CD4-positive, alpha-beta T cell treated with Interleukin-17A for 4 hours (primary cell): ENCODE measurements around the gene CD151.

Experiments used
- DNase-seq: peaks from one replicate; pipeline ENCODE4 v3.0.0-alpha.2; 2020; ENCODE audit warnings: mixed read lengths

CD151 gene

DNA sequence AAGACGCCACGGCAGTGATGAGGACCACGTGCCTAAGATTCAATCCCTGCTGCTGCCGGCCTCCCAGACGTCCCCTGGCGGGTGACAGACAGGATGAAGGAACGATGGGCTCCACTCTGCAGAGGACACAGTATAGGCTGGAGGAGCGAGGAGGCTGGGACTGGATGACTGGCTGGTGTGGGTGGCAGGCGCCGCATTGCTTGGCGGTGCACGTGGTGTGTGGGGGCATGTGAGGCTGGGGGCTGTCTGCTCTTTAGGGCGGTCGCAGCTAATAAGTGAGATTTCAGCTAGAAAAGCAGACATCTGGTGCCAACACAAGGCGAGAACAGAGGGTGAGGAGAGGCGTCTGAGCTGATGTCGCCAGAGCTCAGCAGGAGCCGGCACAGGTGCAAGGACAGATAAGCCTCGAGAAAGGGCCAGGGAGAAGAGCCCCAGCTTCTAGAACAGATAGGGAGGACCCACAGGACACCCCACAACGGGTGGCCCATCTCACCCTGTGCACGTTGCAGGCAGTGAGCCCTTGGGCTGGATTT lies 43.1 kb downstream of the CD151 start:
- no peak for DNase-seq

DNA sequence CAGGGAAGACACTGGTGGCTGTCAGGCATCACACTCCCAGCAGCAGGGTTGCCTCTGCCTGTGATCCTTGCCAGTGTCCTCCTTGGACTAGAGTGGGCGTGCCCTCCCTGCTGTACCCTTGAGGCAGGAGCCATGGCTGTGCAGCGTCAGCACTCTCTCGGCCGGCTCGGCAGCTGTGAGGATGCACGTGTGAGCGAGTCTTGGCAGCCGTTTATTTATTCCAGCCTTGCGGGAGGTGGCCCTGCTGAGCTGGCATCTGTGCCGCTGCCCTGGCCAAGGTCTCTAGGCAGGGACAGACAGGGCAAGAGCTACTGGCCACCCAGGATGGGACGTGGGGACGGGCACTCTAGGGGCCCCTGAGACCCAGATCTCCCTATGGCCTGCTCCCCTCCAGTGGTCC lies 43.8 kb downstream of the CD151 start:
- no peak for DNase-seq

DNA sequence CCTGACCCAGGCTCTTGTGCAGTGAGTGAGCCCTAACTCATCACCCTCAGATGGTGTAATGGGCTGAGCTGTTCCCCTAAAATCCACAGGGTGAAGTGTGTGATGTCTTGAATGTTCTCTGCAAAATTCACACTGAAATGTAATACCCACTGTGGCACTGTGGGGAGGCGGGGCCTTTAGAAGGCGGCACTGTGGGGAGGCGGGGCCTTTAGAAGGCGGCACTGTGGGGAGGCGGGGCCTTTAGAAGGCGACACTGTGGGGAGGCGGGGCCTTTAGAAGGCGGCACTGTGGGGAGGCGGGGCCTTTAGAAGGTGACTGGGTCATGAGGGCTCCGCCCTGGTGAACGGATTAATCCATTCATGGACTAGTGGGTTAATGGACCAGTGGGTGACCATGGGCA lies 44.8 kb downstream of the CD151 start:
- DNase-seq: no peak

DNA sequence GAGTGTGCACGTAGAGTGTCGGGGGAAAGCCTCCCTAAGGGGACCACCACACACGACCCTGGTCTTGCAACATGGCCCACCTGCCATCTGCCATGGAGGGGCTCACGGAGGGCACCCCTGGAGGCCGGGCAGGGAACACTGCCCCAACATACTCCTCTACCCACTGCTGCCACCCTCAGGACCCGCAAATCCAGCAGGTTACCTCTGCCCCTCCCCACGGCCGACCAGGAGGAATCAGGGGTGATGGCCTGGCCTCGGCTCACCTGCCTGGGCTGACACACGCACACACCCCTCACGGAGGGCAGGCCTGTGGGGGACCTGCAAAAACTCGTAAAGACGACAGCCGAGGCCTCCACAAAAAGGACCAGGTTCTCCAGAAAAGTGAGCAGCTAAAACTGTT lies 47.7 kb downstream of the CD151 start:
- no peak for DNase-seq

GRCh38 chr11:882596-882995 lies 49.8 kb downstream of the CD151 start:
- DNase-seq: no peak

DNA sequence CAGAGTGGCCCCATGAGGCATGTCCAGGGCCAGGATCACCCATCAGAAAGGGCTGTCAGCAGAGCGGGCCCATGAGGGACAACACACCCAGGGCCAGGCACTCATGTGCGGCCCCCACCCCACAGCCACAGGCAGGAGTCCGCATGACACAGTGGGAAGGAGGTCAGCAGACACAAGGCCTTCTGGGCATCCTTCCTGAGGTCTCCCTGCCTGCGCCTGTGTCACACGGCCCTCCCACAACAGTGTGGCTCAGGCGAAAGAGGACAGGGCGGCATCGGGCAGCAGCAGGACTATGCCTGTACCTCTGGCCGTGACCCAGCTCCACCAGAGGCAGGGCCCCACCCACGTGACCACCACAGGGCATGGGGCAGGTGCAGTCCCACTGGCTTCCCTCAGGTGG lies 50.8 kb downstream of the CD151 start:
- DNase-seq: no peak

GRCh38 chr11:884578-885070 lies 51.9 kb downstream of the CD151 start:
- no peak for DNase-seq

DNA sequence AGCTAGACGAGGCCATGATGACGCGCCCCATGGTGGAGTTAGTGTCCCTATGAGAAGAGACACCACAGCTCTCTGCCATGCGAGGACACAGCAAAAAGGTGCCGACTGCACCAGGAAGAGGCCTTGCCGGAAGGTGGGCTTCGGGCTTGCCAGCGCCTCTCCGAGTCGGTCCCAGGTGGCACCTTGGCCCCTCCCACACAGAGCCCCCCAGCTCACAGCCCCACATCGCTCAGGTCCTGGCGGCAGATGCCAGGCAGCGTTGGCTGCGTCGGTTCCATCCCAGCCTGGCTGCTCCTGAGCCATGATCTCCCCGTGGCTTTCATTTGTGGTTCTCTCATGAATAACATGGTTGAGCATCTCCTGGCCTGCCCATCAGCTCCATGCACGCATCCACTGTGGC lies 53.8 kb downstream of the CD151 start:
- DNase-seq: no peak

- DNase-seq: no peak
Observed at GRCh38 chr11:887589-887988, 54.8 kb downstream of the CD151 start.
